ENCODE results near the gene USO1. TPM values are rescaled to one million over a fixed set of nuclear protein-coding genes. Genes with fewer than 3 reads are reported as not detected.

Gene USO1
- total RNA-seq, 2 experiments from 2014 or later: 43.4 to 45.9 TPM

DNA sequence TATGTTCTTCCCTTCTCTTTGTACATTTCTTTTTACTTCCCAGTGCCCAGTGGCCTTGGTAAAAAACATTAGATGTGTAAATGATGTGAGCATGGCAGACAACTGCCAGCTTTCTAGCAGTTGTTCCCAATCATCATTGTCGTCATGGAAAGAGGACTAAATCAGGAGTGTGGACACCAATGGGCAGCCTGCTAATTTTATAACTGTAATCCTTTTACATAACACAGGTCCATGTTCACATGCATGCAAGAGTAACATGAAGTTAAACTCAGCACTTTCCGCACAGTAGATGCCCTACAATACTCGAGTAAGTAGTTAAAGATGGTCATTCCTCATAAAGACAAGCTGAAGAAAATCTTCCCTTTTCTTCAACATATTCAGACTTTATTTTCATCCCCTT, 27.8 kb upstream of the USO1 start:
- CTCF ChIA-PET: interaction anchor here (0.7 kb wide), 1 partner anchor 10 kb away, joined by 6 read pairs; no protein-coding TSS in a partner anchor
- H3K4me1 Mint-ChIP-seq: peaks cover 22% of the 10 kb centered on the region

DNA sequence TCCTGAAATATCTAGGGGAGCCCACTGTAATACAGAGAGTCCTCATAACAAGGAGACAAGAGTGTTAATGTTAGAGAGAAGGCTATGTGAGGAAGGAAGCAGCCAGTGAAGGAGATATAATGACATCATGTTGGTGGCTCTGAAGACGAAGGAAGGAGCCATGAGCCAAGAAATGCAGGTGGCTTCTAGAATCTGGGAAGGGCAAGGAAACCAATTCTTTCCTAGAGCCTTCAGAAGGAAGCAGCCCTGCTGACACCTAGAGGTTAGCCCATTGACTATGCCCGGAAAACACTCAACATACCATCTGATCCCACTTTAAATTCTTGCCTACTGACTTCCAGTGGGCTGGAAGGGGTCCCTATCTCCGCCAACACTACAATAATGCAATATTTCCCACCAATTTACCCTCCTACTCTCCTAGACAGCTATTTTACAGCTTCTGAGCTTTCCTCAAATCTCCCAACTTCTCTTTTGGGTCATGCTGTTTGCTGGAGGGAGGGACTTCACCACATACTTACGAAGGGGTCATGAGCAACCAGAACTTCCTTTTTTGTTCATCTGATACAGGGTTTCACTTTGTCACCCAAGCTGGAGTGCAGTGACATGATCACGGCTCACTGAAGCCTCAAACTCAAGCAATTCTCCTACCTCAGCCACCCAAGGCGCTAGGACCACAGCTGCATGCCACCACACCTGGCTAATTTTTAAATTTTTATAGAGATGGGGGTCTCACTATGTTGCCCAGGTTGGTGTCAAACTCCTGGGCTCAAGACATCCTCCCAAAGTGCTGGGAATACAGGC, 26.0 kb upstream of the USO1 start:
- H3K27me3 Mint-ChIP-seq: no peaks in the 10 kb centered on the region
- DNase-seq: peak; percentile 32
- CTCF ChIA-PET: interaction anchor here (1.0 to 1.5 kb wide), 2 partner anchors 19 to 25 kb away, joined by 3 to 6 read pairs; partner anchors contain the start of gene USO1
- H3K9me3 Mint-ChIP-seq: peaks cover 5% of the 10 kb centered on the region
- peaks cover 22% of the 10 kb centered on the region for H3K4me1 Mint-ChIP-seq
- POLR2A ChIA-PET: interaction anchor here (1.3 to 1.8 kb wide), 6 partner anchors 25 to 184 kb away, joined by 3 to 12 read pairs (median 5); partner anchors contain the start of genes G3BP2, RCHY1, THAP6 and USO1
- H3K36me3 Mint-ChIP-seq (ENCODE audit: low read depth): peaks cover 8% of the 10 kb centered on the region
- peak overlapping the region; percentile 78 for H3K27ac Mint-ChIP-seq
- H3K4me3 Mint-ChIP-seq: peak overlapping the region; percentile 15

More for the DNA sequence above, 27.8 kb upstream of the USO1 start:
- DNase-seq: no peak
- H3K27me3 Mint-ChIP-seq: no peaks in the 10 kb centered on the region
- peaks cover 5% of the 10 kb centered on the region for H3K9me3 Mint-ChIP-seq
- H3K4me3 Mint-ChIP-seq: no peak overlapping the region
- peaks cover 8% of the 10 kb centered on the region for H3K36me3 Mint-ChIP-seq (ENCODE audit: low read depth)
- POLR2A ChIA-PET: interaction anchor here (1.2 to 2.6 kb wide), 2 partner anchors 24 to 28 kb away, joined by 4 to 9 read pairs; partner anchors contain the start of gene USO1
- no peak overlapping the region for H3K27ac Mint-ChIP-seq

- ChIA-PET POLR2A (interaction anchor here (1.3 to 1.8 kb wide), 5 partner anchors 25 to 43 kb away, joined by 3 to 12 read pairs (median 5); partner anchors contain the start of genes G3BP2 and USO1), CTCF (interaction anchor here (1.5 kb wide), 1 partner anchor 25 kb away, joined by 6 read pairs; the partner anchor contains the start of gene USO1)
- Mint-ChIP-seq H3K27me3 (no peaks in the 10 kb centered on the region), H3K4me3 (peak overlapping the region; percentile 9), H3K4me1 (peaks cover 22% of the 10 kb centered on the region), H3K9me3 (peaks cover 5% of the 10 kb centered on the region), H3K36me3 (ENCODE audit: low read depth) (peaks cover 7% of the 10 kb centered on the region), H3K27ac (peak overlapping the region; percentile 78)
- no peak for DNase-seq
These were observed 25.5 kb upstream of the USO1 start for GRCh38 chr4:75698963-75699228.

GRCh38 chr4:75699299-75699698, 25.1 kb upstream of the USO1 start:
- ChIA-PET POLR2A (interaction anchor here (1.3 to 1.8 kb wide), 5 partner anchors 25 to 43 kb away, joined by 3 to 12 read pairs (median 5); partner anchors contain the start of genes G3BP2 and USO1), CTCF (interaction anchor here (1.5 kb wide), 1 partner anchor 25 kb away, joined by 6 read pairs; the partner anchor contains the start of gene USO1)
- Mint-ChIP-seq H3K4me3 (no peak overlapping the region), H3K9me3 (peaks cover 2% of the 10 kb centered on the region), H3K27ac (peak overlapping the region; percentile 78), H3K27me3 (no peaks in the 10 kb centered on the region), H3K36me3 (ENCODE audit: low read depth) (peaks cover 4% of the 10 kb centered on the region), H3K4me1 (peaks cover 22% of the 10 kb centered on the region)
- no peak for DNase-seq

- Mint-ChIP-seq H3K4me3 (no peak overlapping the region), H3K9me3 (no peaks in the 10 kb centered on the region), H3K36me3 (ENCODE audit: low read depth) (no peaks in the 10 kb centered on the region), H3K27ac (no peak overlapping the region), H3K4me1 (peaks cover 19% of the 10 kb centered on the region), H3K27me3 (no peaks in the 10 kb centered on the region)
- POLR2A ChIA-PET: no interaction called here
- CTCF ChIA-PET: no interaction called here
- no peak for DNase-seq
These were observed 21.4 kb upstream of the USO1 start for GRCh38 chr4:75702919-75703411.

GRCh38 chr4:75705198-75705977, 19.0 kb upstream of the USO1 start:
- no peaks in the 10 kb centered on the region for H3K36me3 Mint-ChIP-seq (ENCODE audit: low read depth)
- ChIA-PET CTCF (interaction anchor here (0.9 to 1.7 kb wide), 2 partner anchors 18 to 51 kb away, joined by 3 to 8 read pairs; no protein-coding TSS in a partner anchor), POLR2A (no interaction called here)
- DNase-seq: no peak
- H3K4me3 Mint-ChIP-seq: no peak overlapping the region
- H3K27me3 Mint-ChIP-seq: no peaks in the 10 kb centered on the region
- H3K4me1 Mint-ChIP-seq: peaks cover 11% of the 10 kb centered on the region
- H3K27ac Mint-ChIP-seq: no peak overlapping the region
- no peaks in the 10 kb centered on the region for H3K9me3 Mint-ChIP-seq

- no peak overlapping the region for H3K4me3 Mint-ChIP-seq
- no peak overlapping the region for H3K27ac Mint-ChIP-seq
- CTCF ChIA-PET: interaction anchor here (0.6 to 3.4 kb wide), 3 partner anchors 16 to 54 kb away, joined by 3 to 29 read pairs (median 4); partner anchors contain the start of gene USO1
- peaks cover 11% of the 10 kb centered on the region for H3K4me1 Mint-ChIP-seq
- peak; percentile 52 for DNase-seq
- no peaks in the 10 kb centered on the region for H3K27me3 Mint-ChIP-seq
- POLR2A ChIA-PET: interaction anchor here (0.6 kb wide), 1 partner anchor 85 kb away, joined by 3 read pairs; no protein-coding TSS in a partner anchor
- no peaks in the 10 kb centered on the region for H3K36me3 Mint-ChIP-seq (ENCODE audit: low read depth)
- H3K9me3 Mint-ChIP-seq: no peaks in the 10 kb centered on the region
These were observed 16.1 kb upstream of the USO1 start for GRCh38 chr4:75708218-75708691.

- POLR2A ChIA-PET: interaction anchor here (1.0 to 1.5 kb wide), 4 partner anchors 14 to 438 kb away, joined by 3 to 8 read pairs (median 6); partner anchors contain the start of genes G3BP2 and USO1
- Mint-ChIP-seq H3K27ac (no peak overlapping the region), H3K4me1 (peaks cover 17% of the 10 kb centered on the region), H3K4me3 (no peak overlapping the region), H3K27me3 (no peaks in the 10 kb centered on the region), H3K36me3 (ENCODE audit: low read depth) (no peaks in the 10 kb centered on the region), H3K9me3 (no peaks in the 10 kb centered on the region)
- CTCF ChIA-PET: interaction anchor here (0.6 to 3.4 kb wide), 9 partner anchors 10 to 262 kb away, joined by 3 to 29 read pairs (median 3); partner anchors contain the start of genes G3BP2 and USO1
- no peak for DNase-seq
These were observed 14.1 kb upstream of the USO1 start for GRCh38 chr4:75710246-75710645.

- ChIA-PET POLR2A (no interaction called here), CTCF (interaction anchor here (4.3 kb wide), 1 partner anchor 10 kb away, joined by 34 read pairs; the partner anchor contains the start of gene USO1)
- Mint-ChIP-seq H3K9me3 (no peaks in the 10 kb centered on the region), H3K36me3 (ENCODE audit: low read depth) (peaks cover 6% of the 10 kb centered on the region), H3K4me1 (peaks cover 17% of the 10 kb centered on the region), H3K4me3 (no peak overlapping the region), H3K27me3 (no peaks in the 10 kb centered on the region), H3K27ac (no peak overlapping the region)
- DNase-seq: no peak
These were observed 10.4 kb upstream of the USO1 start for GRCh38 chr4:75714011-75714410.

- H3K36me3 Mint-ChIP-seq (ENCODE audit: low read depth): peaks cover 6% of the 10 kb centered on the region
- POLR2A ChIA-PET: interaction anchor here (1.7 kb wide), 1 partner anchor 10 kb away, joined by 14 read pairs; the partner anchor contains the start of gene USO1
- CTCF ChIA-PET: interaction anchor here (4.3 kb wide), 1 partner anchor 9 kb away, joined by 34 read pairs; the partner anchor contains the start of gene USO1
These were observed 9.7 kb upstream of the USO1 start for GRCh38 chr4:75714704-75715103.

GRCh38 chr4:75715105-75715799, 9.1 kb upstream of the USO1 start:
- Mint-ChIP-seq H3K27me3 (no peaks in the 10 kb centered on the region), H3K9me3 (no peaks in the 10 kb centered on the region), H3K4me1 (peaks cover 13% of the 10 kb centered on the region), H3K27ac (no peak overlapping the region), H3K36me3 (ENCODE audit: low read depth) (peaks cover 6% of the 10 kb centered on the region), H3K4me3 (no peak overlapping the region)
- ChIA-PET POLR2A (interaction anchor here (1.6 to 1.7 kb wide), 2 partner anchors 9 to 13 kb away, joined by 4 to 14 read pairs; partner anchors contain the start of gene USO1), CTCF (interaction anchor here (4.3 kb wide), 1 partner anchor 8 kb away, joined by 34 read pairs; the partner anchor contains the start of gene USO1)
- no peak for DNase-seq

More at GRCh38 chr4:75714704-75715103, 9.7 kb upstream of the USO1 start:
- Mint-ChIP-seq H3K27me3 (no peaks in the 10 kb centered on the region), H3K27ac (no peak overlapping the region), H3K4me1 (peaks cover 13% of the 10 kb centered on the region), H3K9me3 (no peaks in the 10 kb centered on the region), H3K4me3 (no peak overlapping the region)
- no peak for DNase-seq
